GM21360 (cell line): ENCODE measurements around the gene ST3GAL2.
A peak's percentile ranks its signal among the peaks of the same experiment; 100 is the strongest.
"Not testable (repeated sequence)": the region's sequence is repeated elsewhere in the genome, so short reads cannot be mapped to it uniquely, and the experiment has no call there.

Experiments used
- ATAC-seq: cut with Tn5 transposase; IDR thresholded peaks from one replicate; pipeline ENCODE4 v1.9.1; 2021; ENCODE audit warnings: mild to moderate bottlenecking, moderate library complexity; ENCODE audit not compliant: unreplicated experiment

The ST3GAL2 gene

GRCh38 chr16:70391881-70392481 lies 46.9 kb downstream of the ST3GAL2 start:
- ATAC-seq, result no peak

GRCh38 chr16:70391446-70391845 lies 47.5 kb downstream of the ST3GAL2 start:
- no peak for ATAC-seq

GRCh38 chr16:70390774-70391173 lies 48.1 kb downstream of the ST3GAL2 start:
- ATAC-seq, result no peak

- no peak for ATAC-seq
Observed at GRCh38 chr16:70388006-70388680, 50.8 kb downstream of the ST3GAL2 start.

GRCh38 chr16:70386289-70386986 lies 52.5 kb downstream of the ST3GAL2 start:
- not testable (repeated sequence) for ATAC-seq

- no peak for ATAC-seq
Observed at GRCh38 chr16:70383421-70383960, 55.4 kb downstream of the ST3GAL2 start.

- no peak for ATAC-seq
Observed at GRCh38 chr16:70381604-70382342, 57.1 kb downstream of the ST3GAL2 start.

GRCh38 chr16:70380919-70381603 lies 57.8 kb downstream of the ST3GAL2 start:
- peak; percentile 92 for ATAC-seq

GRCh38 chr16:70380248-70380918 lies 58.5 kb downstream of the ST3GAL2 start:
- ATAC-seq, result peak; percentile 13

GRCh38 chr16:70378869-70379493 lies 59.9 kb downstream of the ST3GAL2 start:
- no peak for ATAC-seq

- no peak for ATAC-seq
Observed at GRCh38 chr16:70377782-70378181, 61.1 kb downstream of the ST3GAL2 start.

GRCh38 chr16:70375636-70376611 lies 63.0 kb downstream of the ST3GAL2 start:
- no peak for ATAC-seq

- ATAC-seq, result no peak
Observed at GRCh38 chr16:70374213-70374612, 64.7 kb downstream of the ST3GAL2 start.

- ATAC-seq, result no peak
Observed at GRCh38 chr16:70372921-70373728, 65.8 kb downstream of the ST3GAL2 start.

- no peak for ATAC-seq
Observed at GRCh38 chr16:70370924-70371323, 68.0 kb downstream of the ST3GAL2 start.

- ATAC-seq, result not testable (repeated sequence)
Observed at GRCh38 chr16:70370145-70370544, 68.8 kb downstream of the ST3GAL2 start.

GRCh38 chr16:70364399-70364798 lies 74.5 kb downstream of the ST3GAL2 start:
- ATAC-seq, result no peak

- no peak for ATAC-seq
Observed at GRCh38 chr16:70359552-70359951, 79.3 kb downstream of the ST3GAL2 start.
